Parathyroid adenoma (tissue), 2 donors: ENCODE measurements around the gene HLA-DRA.

Experiments
- H2AFZ ChIP-seq: fragments of 300-600 bp; sonication (generic); one replicate; pipeline ENCODE4 v1.7.0; 2017; ENCODE audit warnings: antibody characterized with exemption, mild to moderate bottlenecking
- H3K27ac ChIP-seq: fragments of 300-600 bp; sonication (generic); one replicate; pipeline ENCODE4 v1.7.0; 2017
- H3K27me3 ChIP-seq: fragments of 300-600 bp; sonication (generic); one replicate; pipeline ENCODE4 v1.7.0; 2017; ENCODE audit warnings: low read length; ENCODE audit not compliant: control insufficient read depth, insufficient read depth
- H3K36me3 ChIP-seq: fragments of 300-600 bp; sonication (generic); one replicate; pipeline ENCODE4 v1.7.0; 2017; ENCODE audit warnings: low read length; ENCODE audit not compliant: control insufficient read depth, insufficient read depth
- H3K4me1 ChIP-seq: fragments of 300-600 bp; sonication (generic); one replicate; pipeline ENCODE4 v1.7.0; 2017; ENCODE audit warnings: control low read depth
- H3K4me2 ChIP-seq: fragments of 300-600 bp; sonication (generic); one replicate; pipeline ENCODE4 v1.7.0; 2017; ENCODE audit warnings: low read length
- H3K4me3 ChIP-seq: fragments of 300-600 bp; sonication (generic); one replicate; pipeline ENCODE4 v1.7.0; 2017; ENCODE audit warnings: low read depth, low read length
- H3K79me2 ChIP-seq: fragments of 300-600 bp; sonication (generic); one replicate; pipeline ENCODE4 v1.7.0; 2017; ENCODE audit warnings: control low read depth
- H3K9ac ChIP-seq: fragments of 300-600 bp; sonication (generic); one replicate; pipeline ENCODE4 v1.7.0; 2017; ENCODE audit warnings: mild to moderate bottlenecking
- H3K9me3 ChIP-seq: fragments of 300-600 bp; sonication (generic); one replicate; pipeline ENCODE4 v1.7.0; 2017; ENCODE audit warnings: low read length; ENCODE audit not compliant: control insufficient read depth
- TF ChIP-seq, protein P1 (sequence below): fragments of 300-600 bp; sonication (generic); IDR thresholded peaks from one replicate; pipeline ENCODE4 v1.7.0; 2017; ENCODE audit warnings: antibody characterized with exemption, mild to moderate bottlenecking
- donor health status: primary hyperparathyroidism.

The HLA-DRA gene

GRCh38 chr6:32436186-32436585 lies 3.5 kb upstream of the HLA-DRA start:
- H3K36me3 ChIP-seq: no peaks in the 10 kb centered on the region
- no peak overlapping the region for H3K4me3 ChIP-seq
- no peak overlapping the region for H3K27ac ChIP-seq

GRCh38 chr6:32436995-32437836 lies 2.5 kb upstream of the HLA-DRA start:
- H3K9me3 ChIP-seq: no peaks in the 10 kb centered on the region
- H3K9ac ChIP-seq: no peak overlapping the region
- H3K79me2 ChIP-seq: no peaks in the 10 kb centered on the region
- no peaks in the 10 kb centered on the region for H3K4me1 ChIP-seq
- no peak overlapping the region for H2AFZ ChIP-seq
- H3K36me3 ChIP-seq: no peaks in the 10 kb centered on the region
- no peak overlapping the region for H3K4me3 ChIP-seq
- TF ChIP-seq, protein P1, sequence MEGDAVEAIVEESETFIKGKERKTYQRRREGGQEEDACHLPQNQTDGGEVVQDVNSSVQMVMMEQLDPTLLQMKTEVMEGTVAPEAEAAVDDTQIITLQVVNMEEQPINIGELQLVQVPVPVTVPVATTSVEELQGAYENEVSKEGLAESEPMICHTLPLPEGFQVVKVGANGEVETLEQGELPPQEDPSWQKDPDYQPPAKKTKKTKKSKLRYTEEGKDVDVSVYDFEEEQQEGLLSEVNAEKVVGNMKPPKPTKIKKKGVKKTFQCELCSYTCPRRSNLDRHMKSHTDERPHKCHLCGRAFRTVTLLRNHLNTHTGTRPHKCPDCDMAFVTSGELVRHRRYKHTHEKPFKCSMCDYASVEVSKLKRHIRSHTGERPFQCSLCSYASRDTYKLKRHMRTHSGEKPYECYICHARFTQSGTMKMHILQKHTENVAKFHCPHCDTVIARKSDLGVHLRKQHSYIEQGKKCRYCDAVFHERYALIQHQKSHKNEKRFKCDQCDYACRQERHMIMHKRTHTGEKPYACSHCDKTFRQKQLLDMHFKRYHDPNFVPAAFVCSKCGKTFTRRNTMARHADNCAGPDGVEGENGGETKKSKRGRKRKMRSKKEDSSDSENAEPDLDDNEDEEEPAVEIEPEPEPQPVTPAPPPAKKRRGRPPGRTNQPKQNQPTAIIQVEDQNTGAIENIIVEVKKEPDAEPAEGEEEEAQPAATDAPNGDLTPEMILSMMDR: no peak
- H3K27ac ChIP-seq: peak overlapping the region; percentile 67
- H3K4me2 ChIP-seq: no peak overlapping the region
- H3K27me3 ChIP-seq: no peaks in the 10 kb centered on the region

More at GRCh38 chr6:32436186-32436585, 3.5 kb upstream of the HLA-DRA start:
- no peak overlapping the region for H3K4me2 ChIP-seq
- no peaks in the 10 kb centered on the region for H3K4me1 ChIP-seq
- H3K9ac ChIP-seq: no peak overlapping the region
- H3K27me3 ChIP-seq: no peaks in the 10 kb centered on the region
- TF ChIP-seq, protein P1: no peak
- H3K9me3 ChIP-seq: no peaks in the 10 kb centered on the region
- no peak overlapping the region for H2AFZ ChIP-seq
- H3K79me2 ChIP-seq: no peaks in the 10 kb centered on the region

DNA sequence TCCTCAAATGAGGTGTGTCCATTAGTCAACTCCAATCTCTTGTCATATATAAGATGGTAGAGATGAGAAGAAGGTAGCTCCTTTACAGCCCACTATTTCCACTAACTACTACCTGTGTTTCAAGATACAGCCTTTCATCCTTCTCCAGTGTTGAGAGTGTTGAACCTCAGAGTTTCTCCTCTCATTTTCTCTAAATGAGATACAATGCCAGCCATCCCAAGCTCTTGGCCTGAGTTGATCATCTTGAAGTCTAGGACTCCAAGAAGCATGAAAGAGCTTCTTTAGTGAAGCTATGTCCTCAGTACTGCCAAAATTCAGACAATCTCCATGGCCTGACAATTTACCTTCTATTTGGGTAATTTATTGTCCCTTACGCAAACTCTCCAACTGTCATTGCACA lies 548 bp upstream of the HLA-DRA start:
- TF ChIP-seq, protein P1: no peak
- peak overlapping the region; percentile 58 for H3K27ac ChIP-seq
- no peak overlapping the region for H3K4me2 ChIP-seq
- no peak overlapping the region for H2AFZ ChIP-seq
- H3K9me3 ChIP-seq: no peaks in the 10 kb centered on the region
- no peak overlapping the region for H3K9ac ChIP-seq
- no peaks in the 10 kb centered on the region for H3K36me3 ChIP-seq
- no peaks in the 10 kb centered on the region for H3K79me2 ChIP-seq
- no peaks in the 10 kb centered on the region for H3K4me1 ChIP-seq
- H3K4me3 ChIP-seq: no peak overlapping the region
- no peaks in the 10 kb centered on the region for H3K27me3 ChIP-seq

- H3K79me2 ChIP-seq: no peaks in the 10 kb centered on the region
- TF ChIP-seq, protein P1: no peak
- H3K36me3 ChIP-seq: no peaks in the 10 kb centered on the region
- no peak overlapping the region for H3K9ac ChIP-seq
- no peak overlapping the region for H3K4me3 ChIP-seq
- no peaks in the 10 kb centered on the region for H3K4me1 ChIP-seq
- no peak overlapping the region for H3K27ac ChIP-seq
- no peak overlapping the region for H2AFZ ChIP-seq
- H3K4me2 ChIP-seq: no peak overlapping the region
- no peaks in the 10 kb centered on the region for H3K27me3 ChIP-seq
- no peaks in the 10 kb centered on the region for H3K9me3 ChIP-seq
Measured at GRCh38 chr6:32442243-32442667, 2.6 kb downstream of the HLA-DRA start.
